MM.1S (cell line): Measurements from ENCODE around the gene NPEPPS.

Source experiments
- EZH2 ChIP-seq: fragments of 300-600 bp; sonication (generic); optimal IDR thresholded peaks from 2 replicates; pipeline ENCODE3; 2017; ENCODE audit warnings: low read depth, mild to moderate bottlenecking, antibody characterized with exemption, low read length, mixed read lengths
- EZH2phosphoT487 ChIP-seq: fragments of 300-600 bp; sonication (generic); IDR thresholded peaks from 2 replicates; pipeline ENCODE4 v1.6.1; 2018; ENCODE audit warnings: antibody characterized with exemption, low read length
- TF ChIP-seq, protein P1 (sequence below): fragments of 300-600 bp; sonication (generic); IDR thresholded peaks from 2 replicates; pipeline ENCODE4 v1.5.1; 2016; ENCODE audit warnings: antibody characterized with exemption, low read length, mixed read lengths

DNA sequence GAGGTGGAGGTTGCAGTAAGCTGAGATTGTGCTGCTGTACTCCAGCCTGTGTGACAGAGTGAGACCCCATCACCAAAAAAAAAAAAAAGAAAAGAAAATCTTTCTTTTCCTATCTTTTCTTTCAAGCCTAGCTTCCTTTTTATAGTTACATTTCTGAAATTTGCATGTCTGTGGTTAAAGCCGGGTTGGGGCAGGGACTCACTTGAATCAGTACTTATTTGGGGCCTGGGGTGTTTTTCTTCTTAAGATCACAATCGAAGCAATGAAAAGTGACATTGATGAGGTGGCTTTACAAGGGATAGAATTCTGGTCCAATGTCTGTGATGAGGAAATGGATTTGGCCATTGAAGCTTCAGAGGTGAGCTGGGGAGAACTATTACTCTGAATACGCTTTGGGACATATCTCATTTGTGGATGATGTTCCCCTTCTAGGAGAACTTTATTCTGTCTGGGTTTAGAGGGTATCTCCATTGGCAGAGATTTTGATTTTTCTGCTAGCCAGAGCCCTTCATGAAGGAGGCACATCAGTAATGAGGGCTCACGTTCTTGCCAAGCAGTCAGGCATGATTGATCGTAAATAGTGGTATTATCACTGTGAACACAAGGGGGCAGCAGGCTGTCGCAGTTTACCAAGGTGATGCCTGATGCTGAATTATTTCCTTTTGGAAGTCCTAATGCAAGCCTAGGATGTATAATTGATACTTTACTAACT lies 133.2 kb downstream of the NPEPPS start:
- TF ChIP-seq, protein P1, sequence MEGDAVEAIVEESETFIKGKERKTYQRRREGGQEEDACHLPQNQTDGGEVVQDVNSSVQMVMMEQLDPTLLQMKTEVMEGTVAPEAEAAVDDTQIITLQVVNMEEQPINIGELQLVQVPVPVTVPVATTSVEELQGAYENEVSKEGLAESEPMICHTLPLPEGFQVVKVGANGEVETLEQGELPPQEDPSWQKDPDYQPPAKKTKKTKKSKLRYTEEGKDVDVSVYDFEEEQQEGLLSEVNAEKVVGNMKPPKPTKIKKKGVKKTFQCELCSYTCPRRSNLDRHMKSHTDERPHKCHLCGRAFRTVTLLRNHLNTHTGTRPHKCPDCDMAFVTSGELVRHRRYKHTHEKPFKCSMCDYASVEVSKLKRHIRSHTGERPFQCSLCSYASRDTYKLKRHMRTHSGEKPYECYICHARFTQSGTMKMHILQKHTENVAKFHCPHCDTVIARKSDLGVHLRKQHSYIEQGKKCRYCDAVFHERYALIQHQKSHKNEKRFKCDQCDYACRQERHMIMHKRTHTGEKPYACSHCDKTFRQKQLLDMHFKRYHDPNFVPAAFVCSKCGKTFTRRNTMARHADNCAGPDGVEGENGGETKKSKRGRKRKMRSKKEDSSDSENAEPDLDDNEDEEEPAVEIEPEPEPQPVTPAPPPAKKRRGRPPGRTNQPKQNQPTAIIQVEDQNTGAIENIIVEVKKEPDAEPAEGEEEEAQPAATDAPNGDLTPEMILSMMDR: peak; percentile 71
- TF ChIP-seq EZH2phosphoT487 (no peak), EZH2 (no peak)
